Measurements from ENCODE around the gene SERTM2. TPM values are rescaled to one million over a fixed set of nuclear protein-coding genes. Genes with fewer than 3 reads are reported as not detected.
"Not testable (repeated sequence)": the region's sequence is repeated elsewhere in the genome, so short reads cannot be mapped to it uniquely, and the experiment has no call there.

Gene SERTM2
- total RNA-seq, 2 experiments from 2014 or later = not detected

GRCh38 chrX:111507933-111508332 is 3.5 kb upstream of the SERTM2 start:
- Mint-ChIP-seq H3K36me3 (ENCODE audit: low read depth) (no peaks in the 10 kb centered on the region), H3K27ac (no peak overlapping the region), H3K27me3 (peaks cover 4% of the 10 kb centered on the region), H3K4me3 (no peak overlapping the region), H3K4me1 (no peaks in the 10 kb centered on the region), H3K9me3 (no peaks in the 10 kb centered on the region)
- DNase-seq = no peak
- ChIA-PET POLR2A (no interaction called here), CTCF (no interaction called here)

GRCh38 chrX:111515298-111515697 is 3.9 kb downstream of the SERTM2 start:
- H3K27me3 Mint-ChIP-seq = peaks cover 3% of the 10 kb centered on the region
- no peak for DNase-seq
- no peak overlapping the region for H3K4me3 Mint-ChIP-seq
- ChIA-PET CTCF (no interaction called here), POLR2A (no interaction called here)
- H3K27ac Mint-ChIP-seq = no peak overlapping the region
- no peaks in the 10 kb centered on the region for H3K4me1 Mint-ChIP-seq
- H3K9me3 Mint-ChIP-seq = no peaks in the 10 kb centered on the region
- no peaks in the 10 kb centered on the region for H3K36me3 Mint-ChIP-seq (ENCODE audit: low read depth)

GRCh38 chrX:111518667-111519066 is 7.2 kb downstream of the SERTM2 start:
- ChIA-PET CTCF (no interaction called here), POLR2A (no interaction called here)
- Mint-ChIP-seq H3K4me1 (no peaks in the 10 kb centered on the region), H3K36me3 (ENCODE audit: low read depth) (no peaks in the 10 kb centered on the region), H3K4me3 (no peak overlapping the region), H3K27ac (no peak overlapping the region), H3K9me3 (no peaks in the 10 kb centered on the region), H3K27me3 (no peaks in the 10 kb centered on the region)
- no peak for DNase-seq

GRCh38 chrX:111519215-111519614 is 7.8 kb downstream of the SERTM2 start:
- Mint-ChIP-seq H3K36me3 (ENCODE audit: low read depth) (no peaks in the 10 kb centered on the region), H3K27me3 (no peaks in the 10 kb centered on the region), H3K9me3 (no peaks in the 10 kb centered on the region), H3K27ac (no peak overlapping the region), H3K4me3 (no peak overlapping the region), H3K4me1 (no peaks in the 10 kb centered on the region)
- CTCF ChIA-PET = no interaction called here
- POLR2A ChIA-PET = no interaction called here
- DNase-seq = no peak

- no peaks in the 10 kb centered on the region for H3K36me3 Mint-ChIP-seq (ENCODE audit: low read depth)
- ChIA-PET POLR2A (no interaction called here), CTCF (no interaction called here)
- H3K27ac Mint-ChIP-seq = no peak overlapping the region
- H3K9me3 Mint-ChIP-seq = no peaks in the 10 kb centered on the region
- no peaks in the 10 kb centered on the region for H3K27me3 Mint-ChIP-seq
- no peak for DNase-seq
- no peak overlapping the region for H3K4me3 Mint-ChIP-seq
- no peaks in the 10 kb centered on the region for H3K4me1 Mint-ChIP-seq
Measured at GRCh38 chrX:111520506-111520905, 9.1 kb downstream of the SERTM2 start.

GRCh38 chrX:111521169-111521568 is 9.7 kb downstream of the SERTM2 start:
- Mint-ChIP-seq H3K27ac (no peak overlapping the region), H3K27me3 (no peaks in the 10 kb centered on the region), H3K36me3 (ENCODE audit: low read depth) (no peaks in the 10 kb centered on the region), H3K4me3 (no peak overlapping the region), H3K9me3 (no peaks in the 10 kb centered on the region), H3K4me1 (no peaks in the 10 kb centered on the region)
- DNase-seq = no peak
- CTCF ChIA-PET = no interaction called here
- POLR2A ChIA-PET = no interaction called here

GRCh38 chrX:111543212-111543741 is 31.8 kb downstream of the SERTM2 start:
- DNase-seq = no peak
- Mint-ChIP-seq H3K4me3 (no peak overlapping the region), H3K9me3 (no peaks in the 10 kb centered on the region), H3K27me3 (no peaks in the 10 kb centered on the region), H3K36me3 (ENCODE audit: low read depth) (no peaks in the 10 kb centered on the region), H3K27ac (no peak overlapping the region), H3K4me1 (no peaks in the 10 kb centered on the region)
- CTCF ChIA-PET = no interaction called here
- POLR2A ChIA-PET = no interaction called here

- H3K9me3 Mint-ChIP-seq; H3K4me3 Mint-ChIP-seq; H3K27me3 Mint-ChIP-seq; DNase-seq; H3K27ac Mint-ChIP-seq; POLR2A ChIA-PET; H3K36me3 Mint-ChIP-seq (ENCODE audit: low read depth); H3K4me1 Mint-ChIP-seq; CTCF ChIA-PET: not testable (repeated sequence)
Measured at GRCh38 chrX:111549235-111549634, 37.8 kb downstream of the SERTM2 start.

GRCh38 chrX:111555406-111555958 is 44.0 kb downstream of the SERTM2 start:
- CTCF ChIA-PET = no interaction called here
- H3K36me3 Mint-ChIP-seq (ENCODE audit: low read depth) = no peaks in the 10 kb centered on the region
- no peaks in the 10 kb centered on the region for H3K9me3 Mint-ChIP-seq
- no peaks in the 10 kb centered on the region for H3K4me1 Mint-ChIP-seq
- H3K4me3 Mint-ChIP-seq = no peak overlapping the region
- POLR2A ChIA-PET = no interaction called here
- H3K27me3 Mint-ChIP-seq = no peaks in the 10 kb centered on the region
- no peak for DNase-seq
- no peak overlapping the region for H3K27ac Mint-ChIP-seq

GRCh38 chrX:111560801-111561200 is 49.4 kb downstream of the SERTM2 start:
- Mint-ChIP-seq H3K36me3 (ENCODE audit: low read depth) (no peaks in the 10 kb centered on the region), H3K4me3 (no peak overlapping the region), H3K27ac (no peak overlapping the region), H3K9me3 (no peaks in the 10 kb centered on the region), H3K4me1 (no peaks in the 10 kb centered on the region), H3K27me3 (no peaks in the 10 kb centered on the region)
- DNase-seq = no peak
- CTCF ChIA-PET = no interaction called here
- POLR2A ChIA-PET = no interaction called here

- H3K9me3 Mint-ChIP-seq = no peaks in the 10 kb centered on the region
- CTCF ChIA-PET = no interaction called here
- no peaks in the 10 kb centered on the region for H3K4me1 Mint-ChIP-seq
- POLR2A ChIA-PET = no interaction called here
- no peak overlapping the region for H3K27ac Mint-ChIP-seq
- H3K36me3 Mint-ChIP-seq (ENCODE audit: low read depth) = no peaks in the 10 kb centered on the region
- DNase-seq = no peak
- no peak overlapping the region for H3K4me3 Mint-ChIP-seq
- no peaks in the 10 kb centered on the region for H3K27me3 Mint-ChIP-seq
Measured at GRCh38 chrX:111561851-111562250, 50.4 kb downstream of the SERTM2 start.

- Mint-ChIP-seq H3K27me3 (no peaks in the 10 kb centered on the region), H3K4me1 (no peaks in the 10 kb centered on the region), H3K36me3 (ENCODE audit: low read depth) (no peaks in the 10 kb centered on the region), H3K9me3 (no peaks in the 10 kb centered on the region), H3K27ac (no peak overlapping the region), H3K4me3 (no peak overlapping the region)
- ChIA-PET POLR2A (no interaction called here), CTCF (no interaction called here)
- DNase-seq = no peak
Measured at GRCh38 chrX:111567542-111568255, 56.3 kb downstream of the SERTM2 start.

GRCh38 chrX:111568354-111568753 is 56.9 kb downstream of the SERTM2 start:
- Mint-ChIP-seq H3K27ac (no peak overlapping the region), H3K4me3 (no peak overlapping the region), H3K27me3 (no peaks in the 10 kb centered on the region), H3K9me3 (no peaks in the 10 kb centered on the region), H3K4me1 (no peaks in the 10 kb centered on the region), H3K36me3 (ENCODE audit: low read depth) (no peaks in the 10 kb centered on the region)
- POLR2A ChIA-PET = no interaction called here
- no peak for DNase-seq
- CTCF ChIA-PET = no interaction called here

- no peak for DNase-seq
- Mint-ChIP-seq H3K36me3 (ENCODE audit: low read depth) (no peaks in the 10 kb centered on the region), H3K4me1 (no peaks in the 10 kb centered on the region), H3K4me3 (no peak overlapping the region), H3K27me3 (no peaks in the 10 kb centered on the region), H3K9me3 (no peaks in the 10 kb centered on the region), H3K27ac (no peak overlapping the region)
- ChIA-PET CTCF (no interaction called here), POLR2A (no interaction called here)
Measured at GRCh38 chrX:111568817-111569216, 57.4 kb downstream of the SERTM2 start.
